ENCODE data around the gene IL36B.

The IL36B gene

DNA sequence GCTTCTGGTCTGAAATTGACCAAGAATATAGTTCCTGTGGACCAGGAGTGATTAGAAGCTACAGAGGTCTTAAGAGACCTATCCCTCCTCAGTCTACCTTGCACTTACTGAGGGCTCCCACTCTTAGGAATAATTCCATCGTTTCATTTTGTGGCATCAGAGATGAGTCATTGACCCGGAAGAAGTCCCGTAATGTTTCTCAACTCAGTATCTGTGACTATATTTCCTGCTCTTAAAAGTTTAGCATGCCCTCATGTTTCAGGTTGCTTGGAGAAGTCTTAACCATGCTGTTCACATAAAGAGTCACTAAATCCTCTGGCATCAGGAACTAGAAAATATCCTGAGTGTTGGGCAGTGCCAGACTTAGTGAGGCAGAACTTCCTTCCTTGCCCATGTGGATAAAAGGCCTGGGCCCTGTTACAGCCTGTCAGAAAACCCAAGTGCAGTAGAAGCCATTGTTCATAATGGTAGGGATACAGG lies 47.6 kb downstream of the IL36B start, which contains the start of gene IL36A:
IL36A (plus strand) TSS at position 430 of the 480 bp plus-strand sequence. CDS start 413 bp downstream, outside the sequence.
- DNase-seq: no peak

DNA sequence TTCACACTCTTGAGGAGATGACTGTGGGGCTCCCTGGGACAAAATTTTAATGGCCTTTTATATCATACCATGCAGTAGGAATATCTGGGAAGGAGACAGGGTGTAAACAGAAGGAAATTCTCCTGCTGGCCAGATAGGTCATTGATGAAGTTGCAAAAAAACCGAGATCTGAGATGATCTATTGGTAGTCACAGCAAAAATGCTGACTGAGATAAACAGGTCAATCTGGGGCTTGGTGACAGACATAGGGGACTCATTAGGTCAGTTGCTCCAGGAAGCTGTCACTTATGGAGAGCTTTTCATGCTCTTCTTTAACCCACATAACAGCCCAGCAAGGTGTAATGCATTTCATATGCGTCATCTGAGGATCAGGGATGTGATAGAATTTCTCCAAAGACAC lies 50.0 kb downstream of the IL36B start:
- no peak for DNase-seq

DNA sequence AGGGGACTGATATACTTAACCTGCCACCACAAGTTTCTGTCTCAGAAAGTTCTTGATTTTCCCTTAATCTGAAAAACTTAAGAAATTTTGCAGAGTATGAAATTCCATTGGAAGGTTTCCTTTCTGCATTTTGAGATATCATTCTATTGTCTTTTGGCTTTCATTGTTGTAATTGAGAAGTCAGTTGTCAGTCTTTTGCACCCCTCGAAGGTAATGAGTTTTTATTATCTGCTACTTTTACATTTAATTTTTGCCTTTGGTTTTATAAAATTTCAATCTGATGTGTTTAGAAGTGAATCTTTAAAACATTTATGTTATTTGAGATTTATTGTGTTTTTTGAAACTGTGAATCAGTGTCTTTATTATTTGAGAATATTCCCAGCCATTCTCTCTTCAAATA lies 52.2 kb downstream of the IL36B start:
- DNase-seq: no peak

DNA sequence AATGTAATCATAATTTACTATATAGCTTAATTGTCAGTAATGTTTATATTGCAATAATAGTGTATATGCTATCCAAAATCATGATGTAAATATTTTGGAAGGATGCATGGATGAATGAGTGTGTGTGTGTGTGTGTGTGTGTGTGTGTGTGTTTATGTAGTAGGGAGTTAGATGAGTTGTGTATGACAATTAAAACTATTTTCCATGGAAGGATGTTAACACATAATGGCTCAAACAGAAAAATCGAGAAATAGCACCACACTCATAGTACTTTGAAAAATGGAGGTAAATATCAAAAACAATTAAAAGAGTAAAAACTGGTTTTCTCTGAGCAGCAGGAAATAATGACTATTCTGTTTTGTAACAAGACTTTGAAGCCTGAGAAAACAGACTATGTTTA lies 55.5 kb downstream of the IL36B start:
- no peak for DNase-seq

DNA sequence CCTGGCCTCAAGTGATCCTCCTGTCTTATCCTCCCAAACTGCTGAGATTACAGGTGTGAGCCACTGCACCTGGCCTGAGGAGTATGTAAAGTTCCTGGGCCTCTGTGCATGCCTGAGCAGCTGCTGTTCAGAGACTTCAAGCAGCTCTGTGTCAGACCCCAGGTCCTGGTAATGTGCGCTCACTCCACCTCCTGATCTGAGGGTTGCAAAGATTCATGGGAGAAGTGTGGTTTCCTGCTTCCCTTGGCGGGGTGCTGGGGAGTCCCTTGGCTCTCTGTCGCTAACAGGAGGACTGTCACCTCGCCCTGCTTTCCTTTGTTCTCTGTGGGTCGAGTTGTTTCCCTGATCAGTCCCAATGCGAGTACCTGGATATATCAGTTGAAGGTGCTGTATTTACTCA lies 56.0 kb downstream of the IL36B start:
- no peak for DNase-seq

DNA sequence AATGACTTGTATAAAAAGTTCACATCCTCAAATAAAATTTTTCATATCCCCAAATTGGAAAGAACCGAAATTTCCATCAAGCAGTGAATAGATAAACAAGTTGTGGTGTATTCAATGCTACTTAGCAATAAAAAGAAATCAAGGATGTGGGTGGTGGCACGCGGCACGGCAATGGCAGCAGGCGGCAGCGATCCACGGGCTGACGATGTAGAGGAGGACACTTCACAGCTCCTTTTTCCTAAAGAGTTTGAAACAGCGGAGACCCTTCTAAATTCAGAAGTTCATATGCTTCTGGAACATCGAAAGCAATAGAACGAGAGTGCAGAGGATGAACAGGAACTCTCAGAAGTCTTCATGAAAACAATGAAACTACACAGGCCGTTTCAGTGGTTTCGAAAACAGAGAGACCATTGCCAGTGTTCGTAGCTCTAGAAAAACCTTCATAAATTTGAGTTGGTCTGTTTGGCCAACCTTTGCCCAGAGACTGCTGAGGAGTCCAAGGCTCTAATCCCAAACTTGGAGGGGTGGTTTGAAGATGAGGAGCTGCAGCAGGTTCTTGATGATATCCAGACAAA lies 57.2 kb downstream of the IL36B start:
- DNase-seq: no peak

DNA sequence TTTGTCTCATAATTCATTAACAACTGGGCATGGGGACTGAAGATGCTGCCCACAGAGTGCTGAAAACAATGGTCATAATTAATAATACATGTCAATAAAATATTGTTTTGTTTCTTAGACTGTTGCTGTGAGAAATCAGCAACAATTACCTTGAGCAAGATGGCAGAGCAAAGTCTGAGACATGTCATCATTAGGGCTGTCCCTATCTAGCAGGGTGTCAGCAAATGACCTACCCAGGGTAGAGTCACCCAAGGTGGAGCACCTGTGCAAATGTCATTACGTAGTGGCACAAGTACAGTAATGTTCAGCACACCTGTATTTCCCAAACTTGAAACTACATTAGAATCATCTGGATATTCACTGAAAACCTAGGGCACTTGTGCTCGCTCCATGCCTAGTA lies 58.0 kb downstream of the IL36B start:
- no peak for DNase-seq

DNA sequence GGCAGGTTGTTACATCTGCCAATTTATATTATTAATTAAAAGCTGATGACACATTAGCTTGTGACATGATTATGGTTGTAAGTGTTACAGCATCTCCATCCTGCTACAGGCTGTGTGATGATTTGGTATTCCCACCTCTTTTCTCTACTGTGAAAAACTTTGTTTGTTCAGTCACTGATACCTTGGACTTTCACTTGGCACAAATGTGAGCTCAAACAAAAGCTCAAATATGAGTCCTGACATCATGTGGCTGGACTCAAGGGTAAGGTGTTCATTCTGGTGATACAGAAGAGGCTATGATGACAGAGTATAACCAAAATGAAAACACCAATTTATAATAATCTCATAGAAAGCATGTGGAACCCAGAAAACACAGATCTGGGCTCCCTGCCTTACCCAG lies 58.8 kb downstream of the IL36B start:
- DNase-seq: no peak

DNA sequence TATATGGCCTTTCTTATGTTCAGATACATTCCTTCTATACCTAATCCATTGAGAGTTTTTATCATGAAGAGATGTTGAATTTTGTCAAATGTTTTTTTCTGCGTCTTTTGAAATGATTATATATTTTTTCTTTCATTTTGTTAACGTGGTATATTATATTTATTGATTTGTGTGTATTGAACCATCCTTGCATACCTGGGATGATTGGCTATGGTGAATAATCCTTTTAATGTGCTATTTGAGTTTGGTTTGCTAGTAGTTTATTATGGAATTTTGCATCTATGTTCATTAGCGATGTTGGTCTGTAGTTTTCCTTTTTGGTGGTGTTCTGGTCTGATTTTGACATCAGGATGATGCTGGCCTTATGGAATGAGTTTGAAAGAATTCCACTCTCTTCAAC lies 63.1 kb downstream of the IL36B start:
- DNase-seq: no peak

DNA sequence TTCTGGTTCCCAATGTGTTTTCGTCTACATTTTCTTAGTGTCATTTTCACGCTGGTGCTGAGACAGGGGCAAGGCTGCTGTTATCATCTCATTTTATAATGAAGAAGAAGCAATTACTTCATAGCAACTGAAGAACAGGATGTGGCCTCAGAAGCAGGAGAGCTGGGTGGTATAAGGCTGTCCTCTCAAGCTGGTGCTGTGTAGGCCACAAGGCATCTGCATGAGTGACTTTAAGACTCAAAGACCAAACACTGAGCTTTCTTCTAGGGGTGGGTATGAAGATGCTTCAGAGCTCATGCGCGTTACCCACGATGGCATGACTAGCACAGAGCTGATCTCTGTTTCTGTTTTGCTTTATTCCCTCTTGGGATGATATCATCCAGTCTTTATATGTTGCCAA lies 67.6 kb downstream of the IL36B start:
- no peak for DNase-seq

DNA sequence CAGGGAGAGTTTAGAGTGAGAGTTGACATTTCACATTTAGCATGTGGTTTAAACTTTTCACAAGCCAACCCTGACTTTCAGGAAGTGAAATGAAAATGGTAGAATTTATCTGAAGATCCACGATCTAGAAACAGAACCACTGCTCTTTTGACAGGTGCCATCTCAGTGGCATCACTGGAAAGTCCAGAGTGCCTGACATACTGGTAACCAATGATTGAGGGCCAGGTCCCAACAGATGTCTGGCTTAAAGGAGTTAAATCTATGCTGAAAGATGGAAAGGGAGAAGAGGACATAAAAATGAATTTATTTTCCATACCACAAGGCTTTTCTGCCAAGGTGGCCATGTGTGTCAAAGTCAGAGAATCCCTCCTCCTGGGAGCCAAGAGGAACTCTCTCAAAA lies 72.1 kb downstream of the IL36B start:
- no peak for DNase-seq

DNA sequence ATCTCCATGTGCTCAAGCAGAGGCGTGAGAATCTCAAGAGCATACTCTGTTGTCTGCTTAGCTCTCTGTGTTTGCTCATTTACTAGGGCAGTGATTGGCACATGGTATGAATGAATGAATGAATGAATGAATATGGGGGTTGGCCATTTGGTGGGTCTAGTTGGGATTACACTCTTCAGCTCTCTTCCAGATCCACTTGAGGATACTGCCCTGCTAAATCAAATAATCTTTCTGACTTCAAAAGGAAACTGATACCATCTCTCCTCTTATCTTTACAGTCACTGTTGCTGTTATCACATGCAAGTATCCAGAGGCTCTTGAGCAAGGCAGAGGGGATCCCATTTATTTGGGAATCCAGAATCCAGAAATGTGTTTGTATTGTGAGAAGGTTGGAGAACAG lies 72.9 kb downstream of the IL36B start:
- no peak for DNase-seq

DNA sequence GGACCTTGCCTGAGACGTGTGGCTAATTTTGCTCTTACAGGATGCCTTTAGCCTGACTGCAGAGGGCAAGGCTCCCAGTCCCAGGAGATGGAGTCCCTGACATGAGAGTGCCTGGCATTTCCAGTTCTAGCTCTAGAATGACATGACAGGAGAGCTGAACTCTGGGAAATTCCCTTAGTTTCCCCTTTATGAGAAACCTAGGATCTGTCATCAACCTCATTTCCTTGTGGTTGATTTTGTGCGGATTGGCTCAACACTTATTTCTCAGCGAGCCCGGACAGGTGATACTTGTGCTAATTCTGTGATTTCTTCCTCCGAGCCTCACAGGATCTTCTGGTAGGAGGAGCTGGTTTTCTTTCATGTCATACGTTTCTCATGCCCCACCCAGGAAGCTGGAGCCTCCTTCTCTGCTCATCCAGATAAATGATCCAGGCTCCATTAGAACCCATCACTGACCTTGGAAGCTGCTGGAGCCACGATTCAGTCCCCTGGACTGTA lies 75.1 kb downstream of the IL36B start, which contains the start of gene IL36G:
IL36G (plus strand) TSS at position 448 of the 498 bp plus-strand sequence. CDS start 633 bp downstream, outside the sequence.
- DNase-seq: no peak
